ENCODE results near the gene PPP6R2. TPM values are rescaled to one million over a fixed set of nuclear protein-coding genes. Genes with fewer than 3 reads are reported as not detected.

The PPP6R2 gene
- polyA plus RNA-seq, 1 donor (not counting 4 experiments of a cell fraction or from before 2014, with no cell fraction given), result 19.8 TPM

- Histone ChIP-seq H3K9me1 (ENCODE audit: control insufficient read depth, extremely low read depth, insufficient read depth, low read length) (peaks cover 5% of the 10 kb centered on the region), H3K4me2 (ENCODE audit: control insufficient read depth, extremely low read depth, insufficient read depth, low read depth, low read length) (peak overlapping the region; percentile 64), H3K9ac (ENCODE audit: control insufficient read depth, extremely low read depth, insufficient read depth, low read length) (peak overlapping the region; percentile 62), H4K20me1 (ENCODE audit: control insufficient read depth, extremely low read depth, insufficient read depth, low read length) (peaks cover 13% of the 10 kb centered on the region), H3K79me2 (ENCODE audit: control insufficient read depth, insufficient read depth, low read length) (peaks cover 90% of the 10 kb centered on the region), H3K36me3 (ENCODE audit: control insufficient read depth in 2 of 2, extremely low read depth in 1 of 2, insufficient read depth in 2 of 2, low read length in 2 of 2) (peaks cover 2 to 3% of the 10 kb centered on the region in 2 experiments), H3K27ac (ENCODE audit: control insufficient read depth, insufficient read depth, low read length) (peak overlapping the region; percentile 56), H3K4me3 (ENCODE audit: control insufficient read depth in 2 of 3, extremely low read depth in 1 of 3, insufficient read depth in 2 of 3, low read depth in 1 of 3, low read length in 3 of 3) (no peak overlapping the region), H3K27me3 (ENCODE audit: control insufficient read depth, extremely low read depth, insufficient read depth, low read length) (no peaks in the 10 kb centered on the region), H2AFZ (ENCODE audit: control insufficient read depth, low read length) (no peak overlapping the region), H3K4me1 (ENCODE audit: control insufficient read depth, extremely low read depth, insufficient read depth, low read length) (peaks cover 56% of the 10 kb centered on the region), H3K9me3 (ENCODE audit: control insufficient read depth, low read depth, low read length) (no peaks in the 10 kb centered on the region)
- no peak for FAIRE-seq
- dilution Hi-C loops (cut with MboI; ENCODE audit: extremely low pct_ligation_motif_present, low sequenced_read_pairs), result no loop called here
- TF ChIP-seq CTCF (optimal IDR thresholded peaks at IDR 0.05 in 1 of 3, IDR thresholded peaks at IDR 0.05 in 1 of 3, conservative IDR thresholded peaks at IDR 0.05 in 1 of 3; ENCODE audit: extremely low read depth in 1 of 3, insufficient read depth in 2 of 3, low read length in 3 of 3) (no peak), EZH2 (IDR thresholded peaks at IDR 0.05; ENCODE audit: low read length) (no peak)
- DNase-seq (ENCODE audit: low read depth, low spot score), result no peak
Measured at GRCh38 chr22:50302041-50302541, 41.0 kb upstream of the PPP6R2 start.

- Histone ChIP-seq H3K4me1 (ENCODE audit: control insufficient read depth, extremely low read depth, insufficient read depth, low read length) (peaks cover 56% of the 10 kb centered on the region), H2AFZ (ENCODE audit: control insufficient read depth, low read length) (no peak overlapping the region), H4K20me1 (ENCODE audit: control insufficient read depth, extremely low read depth, insufficient read depth, low read length) (peaks cover 9% of the 10 kb centered on the region), H3K9ac (ENCODE audit: control insufficient read depth, extremely low read depth, insufficient read depth, low read length) (peak overlapping the region; percentile 62), H3K9me1 (ENCODE audit: control insufficient read depth, extremely low read depth, insufficient read depth, low read length) (peaks cover 5% of the 10 kb centered on the region), H3K27me3 (ENCODE audit: control insufficient read depth, extremely low read depth, insufficient read depth, low read length) (no peaks in the 10 kb centered on the region), H3K36me3 (ENCODE audit: control insufficient read depth in 2 of 2, extremely low read depth in 1 of 2, insufficient read depth in 2 of 2, low read length in 2 of 2) (peaks cover 2% of the 10 kb centered on the region in 2 experiments), H3K4me3 (ENCODE audit: control insufficient read depth in 2 of 3, extremely low read depth in 1 of 3, insufficient read depth in 2 of 3, low read depth in 1 of 3, low read length in 3 of 3) (no peak overlapping the region), H3K9me3 (ENCODE audit: control insufficient read depth, low read depth, low read length) (no peaks in the 10 kb centered on the region), H3K79me2 (ENCODE audit: control insufficient read depth, insufficient read depth, low read length) (peaks cover 85% of the 10 kb centered on the region), H3K27ac (ENCODE audit: control insufficient read depth, insufficient read depth, low read length) (peak overlapping the region; percentile 56), H3K4me2 (ENCODE audit: control insufficient read depth, extremely low read depth, insufficient read depth, low read depth, low read length) (no peak overlapping the region)
- TF ChIP-seq CTCF (optimal IDR thresholded peaks at IDR 0.05 in 1 of 3, IDR thresholded peaks at IDR 0.05 in 1 of 3, conservative IDR thresholded peaks at IDR 0.05 in 1 of 3; ENCODE audit: extremely low read depth in 1 of 3, insufficient read depth in 2 of 3, low read length in 3 of 3) (no peak), EZH2 (IDR thresholded peaks at IDR 0.05; ENCODE audit: low read length) (no peak)
- DNase-seq (ENCODE audit: low read depth, low spot score) (no peak), FAIRE-seq (no peak)
- dilution Hi-C loops (cut with MboI; ENCODE audit: extremely low pct_ligation_motif_present, low sequenced_read_pairs), result no loop called here
Measured at GRCh38 chr22:50302564-50302963, 40.6 kb upstream of the PPP6R2 start.

All from keratinocyte (primary cell).